HFF-Myc (cell line): ENCODE results near the gene PYCARD.

Experiments used
- DNase-seq: peaks from one replicate; pipeline ENCODE4 v3.0.0-alpha.2; 2011; ENCODE audit warnings: low read depth; ENCODE audit errors: extremely low read depth
- H3K4me3 ChIP-seq: replicated peaks from 2 replicates; pipeline ENCODE4 v1.5.1; 2011; ENCODE audit warnings: low read depth, mild to moderate bottlenecking, control low read depth, low read length
- CTCF ChIP-seq: IDR thresholded peaks from 2 replicates; pipeline ENCODE4 v1.5.1; 2012; ENCODE audit warnings: mild to moderate bottlenecking, low read depth, low read length, control low read depth; ENCODE audit errors: missing control alignments

The PYCARD gene

GRCh38 chr16:31192856-31193642 lies 9.5 kb downstream of the PYCARD start:
- H3K4me3 ChIP-seq, result no peak overlapping the region
- DNase-seq, result no peak
- no peak for TF ChIP-seq CTCF

GRCh38 chr16:31191697-31192428 lies 10.7 kb downstream of the PYCARD start:
- no peak for TF ChIP-seq CTCF
- DNase-seq, result no peak

GRCh38 chr16:31190818-31191444 lies 11.6 kb downstream of the PYCARD start:
- no peak for TF ChIP-seq CTCF
- H3K4me3 ChIP-seq, result no peak overlapping the region
- DNase-seq, result no peak

More at GRCh38 chr16:31191697-31192428, 10.7 kb downstream of the PYCARD start:
- no peak overlapping the region for H3K4me3 ChIP-seq

DNA sequence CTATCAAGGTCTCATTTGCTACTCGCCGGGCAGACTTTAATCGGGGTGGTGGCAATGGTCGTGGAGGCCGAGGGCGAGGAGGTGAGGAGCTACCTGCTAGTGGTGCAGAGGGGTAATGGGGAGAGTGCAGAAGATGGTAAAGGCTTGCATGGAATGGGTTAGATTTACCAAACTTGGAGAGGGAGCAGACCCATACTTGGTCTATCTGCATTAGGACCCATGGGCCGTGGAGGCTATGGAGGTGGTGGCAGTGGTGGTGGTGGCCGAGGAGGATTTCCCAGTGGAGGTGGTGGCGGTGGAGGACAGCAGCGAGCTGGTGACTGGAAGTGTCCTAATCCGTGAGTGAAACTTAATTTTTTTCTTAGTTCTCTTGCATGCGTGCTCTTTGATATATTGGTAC lies 12.5 kb downstream of the PYCARD start:
- no peak for TF ChIP-seq CTCF
- DNase-seq, result no peak
- no peak overlapping the region for H3K4me3 ChIP-seq

DNA sequence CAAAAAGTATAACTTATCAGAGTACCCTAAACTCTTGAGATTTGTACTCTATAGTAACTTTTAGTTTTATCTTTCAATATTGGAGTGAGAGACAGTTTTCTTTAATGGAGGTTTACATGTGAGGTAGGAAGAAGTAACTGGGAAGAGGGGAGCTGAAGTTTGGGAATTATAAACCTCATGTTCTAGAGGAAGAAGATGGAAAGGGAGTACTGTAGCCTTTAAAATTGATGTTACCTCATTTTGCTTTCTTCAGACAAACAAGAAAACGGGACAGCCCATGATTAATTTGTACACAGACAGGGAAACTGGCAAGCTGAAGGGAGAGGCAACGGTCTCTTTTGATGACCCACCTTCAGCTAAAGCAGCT lies 13.2 kb downstream of the PYCARD start:
- DNase-seq, result no peak
- no peak overlapping the region for H3K4me3 ChIP-seq
- no peak for TF ChIP-seq CTCF

DNA sequence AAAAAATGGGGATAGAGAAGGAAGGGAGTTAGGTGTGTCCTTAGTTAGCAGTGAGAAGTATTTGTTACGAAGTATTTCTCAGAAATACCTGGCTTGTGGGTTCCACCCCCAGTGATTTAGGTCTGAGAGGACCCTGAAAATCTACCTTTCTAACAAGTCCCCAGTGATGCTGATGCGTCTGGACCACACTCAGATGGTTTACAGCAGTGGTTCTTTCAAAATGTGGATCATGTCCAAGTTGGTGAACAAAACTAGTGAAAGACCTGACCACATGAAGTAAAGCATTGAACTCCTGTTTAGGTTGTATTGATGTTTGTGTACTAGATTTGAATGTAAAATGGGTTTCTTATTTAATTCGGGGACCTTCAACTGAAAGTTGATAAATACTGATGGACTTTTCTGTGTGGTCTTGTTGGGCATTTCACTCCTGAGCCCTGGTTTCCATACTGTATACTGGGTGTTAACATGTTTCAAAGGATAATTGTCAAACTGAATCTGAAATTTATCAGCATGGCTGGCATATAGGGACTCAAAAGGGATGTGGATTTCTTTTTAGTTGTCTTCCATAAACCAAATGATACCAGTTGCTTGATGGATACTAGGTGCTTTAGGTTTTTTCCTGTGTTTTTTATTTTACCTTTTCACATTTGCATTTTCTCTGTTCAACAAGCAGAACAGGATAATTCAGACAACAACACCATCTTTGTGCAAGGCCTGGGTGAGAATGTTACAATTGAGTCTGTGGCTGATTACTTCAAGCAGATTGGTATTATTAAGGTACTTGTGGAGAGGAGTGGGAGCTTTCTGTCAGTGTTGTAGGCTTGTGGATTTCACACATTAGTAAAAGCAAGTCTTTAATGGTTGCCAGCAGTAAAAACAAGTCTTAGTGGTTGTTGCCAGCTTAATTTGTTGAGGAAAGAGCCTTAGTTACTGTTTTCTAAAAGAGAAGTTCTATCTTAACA lies 13.8 kb downstream of the PYCARD start:
- TF ChIP-seq CTCF, result no peak
- no peak for DNase-seq
- H3K4me3 ChIP-seq, result no peak overlapping the region
